Activated CD4-positive, alpha-beta T cell treated with anti-CD3 and anti-CD28 coated beads for 36 hours (primary cell): ENCODE results near the gene IQGAP2. TPM values are rescaled to one million over a fixed set of nuclear protein-coding genes. Genes with fewer than 3 reads are reported as not detected.
"Not testable (repeated sequence)": the region's sequence is repeated elsewhere in the genome, so short reads cannot be mapped to it uniquely, and the experiment has no call there.

ENCODE experiments used
- ATAC-seq: fragments of 200-7000 bp; cut with Tn5 transposase; one replicate; pipeline ENCODE4 v1.10.0; 2021; ENCODE audit warnings: mild to moderate bottlenecking, moderate library complexity
- CTCF ChIA-PET: fragments of 350-600 bp; sonication (Branson Sonifier 250); formaldehyde crosslinking; loops from one replicate; lab custom pipeline; 2021; ENCODE audit warnings: antibody characterized with exemption; lab: Charles Lee
- POLR2A ChIA-PET: fragments of 350-600 bp; sonication (Branson Sonifier 250); formaldehyde crosslinking; loops from one replicate; lab custom pipeline; 2021; ENCODE audit warnings: antibody characterized with exemption, inconsistent platforms; lab: Charles Lee
- DNase-seq: peaks from one replicate; pipeline ENCODE4 v3.0.0-alpha.2; 2020
- H3K27ac Mint-ChIP-seq: one replicate; pipeline ENCODE4 v1.8.0; 2021; ENCODE audit warnings: mixed read lengths
- H3K27me3 Mint-ChIP-seq: one replicate; pipeline ENCODE4 v1.8.0; 2021; ENCODE audit warnings: mixed read lengths
- H3K36me3 Mint-ChIP-seq: one replicate; pipeline ENCODE4 v1.8.0; 2021; ENCODE audit warnings: low read depth, mixed read lengths
- H3K4me1 Mint-ChIP-seq: one replicate; pipeline ENCODE4 v1.8.0; 2021; ENCODE audit warnings: mixed read lengths
- H3K4me3 Mint-ChIP-seq: one replicate; pipeline ENCODE4 v1.8.0; 2021; ENCODE audit warnings: mild to moderate bottlenecking, moderate library complexity, mixed read lengths
- H3K9me3 Mint-ChIP-seq: one replicate; pipeline ENCODE4 v1.8.0; 2021; ENCODE audit warnings: low read depth, mixed read lengths
- intact Hi-C, 2 experiments: fragments of 100-400 bp; cut with DNase I in 1 of 2; cut with micrococcal nuclease in 1 of 2; formaldehyde crosslinking; loops; one replicate each; pipeline versions ENCODE4 v1.14.2 to v1.15.1; 2022 to 2024; cut with DNase I, micrococcal nuclease
- total RNA-seq, 2 experiments: library from RNA; stranded (reverse); gene quantifications; one replicate each; pipeline ENCODE4 v1.2.3, GENCODE V29; 2021

The IQGAP2 gene
- total RNA-seq, 2 experiments from 2014 or later = 62.7 to 82.7 TPM

GRCh38 chr5:76672242-76672641 lies 269.2 kb downstream of the IQGAP2 start:
- DNase-seq = no peak
- Mint-ChIP-seq H3K4me3 (no peak overlapping the region), H3K9me3 (no peaks in the 10 kb centered on the region), H3K36me3 (peaks cover 50% of the 10 kb centered on the region), H3K27ac (no peak overlapping the region), H3K4me1 (no peaks in the 10 kb centered on the region), H3K27me3 (no peaks in the 10 kb centered on the region)
- POLR2A ChIA-PET = no interaction called here
- ATAC-seq = no peak
- CTCF ChIA-PET = no interaction called here
- intact Hi-C loops = no loop called here

- no peak overlapping the region for H3K4me3 Mint-ChIP-seq
- intact Hi-C loops = no loop called here
- ATAC-seq (no peak), DNase-seq (no peak)
- ChIA-PET CTCF (interaction anchor here (0.8 to 2.0 kb wide), 3 partner anchors 11 to 101 kb away, joined by 3 to 8 read pairs (median 6); no protein-coding TSS in a partner anchor), POLR2A (no interaction called here)
- no peak overlapping the region for H3K27ac Mint-ChIP-seq
- peaks cover 54% of the 10 kb centered on the region for H3K36me3 Mint-ChIP-seq
- H3K4me1 Mint-ChIP-seq = no peaks in the 10 kb centered on the region
- no peaks in the 10 kb centered on the region for H3K9me3 Mint-ChIP-seq
- H3K27me3 Mint-ChIP-seq = no peaks in the 10 kb centered on the region
Observed at GRCh38 chr5:76673125-76673524, 270.0 kb downstream of the IQGAP2 start.

DNA sequence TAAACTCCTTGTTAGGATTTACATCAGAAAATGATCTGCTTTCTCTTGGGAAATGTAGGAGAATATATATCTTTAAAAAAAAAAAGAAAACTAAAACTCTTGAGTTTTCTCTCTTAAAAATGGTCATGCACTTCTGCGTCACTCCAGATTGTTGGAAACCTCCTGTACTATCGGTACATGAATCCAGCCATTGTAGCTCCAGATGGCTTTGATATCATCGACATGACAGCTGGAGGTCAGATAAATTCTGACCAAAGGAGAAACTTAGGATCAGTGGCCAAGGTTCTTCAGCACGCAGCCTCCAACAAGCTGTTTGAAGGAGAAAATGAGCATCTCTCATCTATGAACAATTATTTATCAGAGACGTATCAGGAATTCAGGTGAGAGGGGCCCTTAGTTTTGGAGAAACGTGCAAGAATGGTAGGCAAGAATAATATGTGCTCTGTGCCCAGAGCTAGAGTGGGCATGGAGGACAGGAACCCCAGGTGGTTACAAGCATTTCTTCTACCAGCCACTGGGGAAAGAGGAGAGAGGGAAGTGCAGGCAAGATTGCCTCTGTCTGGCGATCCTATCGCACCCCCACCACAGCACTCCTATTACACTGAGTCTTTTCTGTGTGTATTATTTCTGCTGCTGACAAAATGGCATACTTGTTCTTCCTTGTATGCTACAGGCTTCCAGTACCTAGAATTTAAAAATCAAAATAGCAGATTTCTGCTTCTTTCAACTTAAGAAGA lies 271.4 kb downstream of the IQGAP2 start:
- peaks cover 59% of the 10 kb centered on the region for H3K36me3 Mint-ChIP-seq
- POLR2A ChIA-PET = interaction anchor here (0.6 kb wide), 1 partner anchor 190 kb away, joined by 3 read pairs; no protein-coding TSS in a partner anchor
- H3K4me1 Mint-ChIP-seq = no peaks in the 10 kb centered on the region
- ATAC-seq = no peak
- no peaks in the 10 kb centered on the region for H3K27me3 Mint-ChIP-seq
- CTCF ChIA-PET = interaction anchor here (1.3 to 2.0 kb wide), 2 partner anchors 16 to 100 kb away, joined by 6 to 8 read pairs; no protein-coding TSS in a partner anchor
- no peak for DNase-seq
- no peak overlapping the region for H3K4me3 Mint-ChIP-seq
- H3K27ac Mint-ChIP-seq = no peak overlapping the region
- H3K9me3 Mint-ChIP-seq = no peaks in the 10 kb centered on the region
- intact Hi-C loops = no loop called here

GRCh38 chr5:76675364-76675763 lies 272.3 kb downstream of the IQGAP2 start:
- ATAC-seq (no peak), DNase-seq (no peak)
- ChIA-PET CTCF (no interaction called here), POLR2A (no interaction called here)
- intact Hi-C loops = no loop called here
- no peaks in the 10 kb centered on the region for H3K9me3 Mint-ChIP-seq
- H3K27me3 Mint-ChIP-seq = no peaks in the 10 kb centered on the region
- peaks cover 56% of the 10 kb centered on the region for H3K36me3 Mint-ChIP-seq
- no peak overlapping the region for H3K4me3 Mint-ChIP-seq
- H3K4me1 Mint-ChIP-seq = no peaks in the 10 kb centered on the region
- no peak overlapping the region for H3K27ac Mint-ChIP-seq

DNA sequence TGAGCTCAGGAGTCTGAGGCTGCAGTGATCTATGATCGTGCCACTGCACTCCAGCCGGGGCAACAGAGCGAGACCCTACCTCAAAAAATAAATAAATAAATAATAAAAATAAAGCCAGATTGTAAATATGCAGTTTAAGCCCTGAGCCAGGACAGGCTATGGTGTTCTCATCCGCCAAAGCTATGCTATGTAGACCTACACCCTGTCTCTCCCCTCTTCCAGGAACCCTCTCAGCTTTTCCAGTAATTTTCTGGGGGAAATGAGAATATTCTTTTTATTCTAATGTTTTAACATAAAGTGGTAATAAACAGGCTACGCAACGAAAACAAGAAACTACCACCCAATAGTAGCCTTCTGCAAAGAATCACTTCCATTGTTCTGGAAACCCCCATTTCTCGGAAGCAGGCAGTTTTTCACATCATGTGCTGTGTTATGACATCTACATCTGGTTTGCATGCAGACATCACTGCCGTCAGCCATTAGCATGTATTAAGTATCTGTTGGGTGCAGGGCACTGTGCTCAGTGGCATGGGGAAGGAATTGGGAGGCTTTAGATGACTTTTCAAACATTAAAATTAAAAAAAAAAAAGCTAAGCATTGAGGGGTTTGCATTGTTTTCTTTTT lies 274.9 kb downstream of the IQGAP2 start:
- ChIA-PET CTCF (no interaction called here), POLR2A (no interaction called here)
- no peak for DNase-seq
- Mint-ChIP-seq H3K27me3 (no peaks in the 10 kb centered on the region), H3K36me3 (peaks cover 46% of the 10 kb centered on the region), H3K4me1 (peaks cover 2% of the 10 kb centered on the region), H3K4me3 (no peak overlapping the region), H3K27ac (no peak overlapping the region), H3K9me3 (no peaks in the 10 kb centered on the region)
- intact Hi-C loops = no loop called here
- ATAC-seq = no peak

GRCh38 chr5:76679231-76679630 lies 276.1 kb downstream of the IQGAP2 start:
- CTCF ChIA-PET = interaction anchor here (0.6 to 0.8 kb wide), 3 partner anchors 8 to 229 kb away, joined by 3 to 4 read pairs (median 3); no protein-coding TSS in a partner anchor
- intact Hi-C loops = no loop called here
- no peak overlapping the region for H3K4me3 Mint-ChIP-seq

DNA sequence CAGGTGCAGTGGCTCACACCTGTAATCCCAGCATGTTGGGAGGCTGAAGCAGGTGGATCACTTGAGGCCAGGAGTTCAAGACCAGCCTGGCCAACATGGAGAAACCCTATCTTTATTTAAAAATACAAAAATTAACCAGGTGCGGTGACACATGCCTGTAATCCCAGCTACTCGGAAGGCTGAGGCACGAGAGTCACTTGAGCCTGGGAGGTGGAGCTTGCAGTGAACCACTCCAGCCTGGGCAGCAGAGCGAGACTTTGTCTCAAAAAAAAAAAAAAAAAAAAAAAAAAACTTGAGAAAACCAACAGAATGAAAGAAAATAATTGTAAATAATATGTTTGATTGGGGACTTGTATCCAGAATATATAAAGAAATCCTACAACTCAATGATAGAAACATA lies 277.7 kb downstream of the IQGAP2 start:
- CTCF ChIA-PET, POLR2A ChIA-PET: not testable (repeated sequence)

More at GRCh38 chr5:76679231-76679630, 276.1 kb downstream of the IQGAP2 start:
- ATAC-seq (no peak), DNase-seq (no peak)
- H3K27me3 Mint-ChIP-seq = no peaks in the 10 kb centered on the region
- H3K4me1 Mint-ChIP-seq = peaks cover 2% of the 10 kb centered on the region
- POLR2A ChIA-PET = no interaction called here
- no peak overlapping the region for H3K27ac Mint-ChIP-seq
- H3K36me3 Mint-ChIP-seq = peaks cover 49% of the 10 kb centered on the region
- no peaks in the 10 kb centered on the region for H3K9me3 Mint-ChIP-seq

GRCh38 chr5:76681287-76681686 lies 278.2 kb downstream of the IQGAP2 start:
- DNase-seq (no peak), ATAC-seq (no peak)
- H3K27me3 Mint-ChIP-seq = no peaks in the 10 kb centered on the region
- H3K4me1 Mint-ChIP-seq = peaks cover 2% of the 10 kb centered on the region
- no peak overlapping the region for H3K4me3 Mint-ChIP-seq
- no peaks in the 10 kb centered on the region for H3K9me3 Mint-ChIP-seq
- peaks cover 47% of the 10 kb centered on the region for H3K36me3 Mint-ChIP-seq
- ChIA-PET POLR2A (no interaction called here), CTCF (interaction anchor here (1.5 kb wide), 1 partner anchor 93 kb away, joined by 5 read pairs; no protein-coding TSS in a partner anchor)
- intact Hi-C loops = no loop called here
- no peak overlapping the region for H3K27ac Mint-ChIP-seq

More for the DNA sequence above, 277.7 kb downstream of the IQGAP2 start:
- DNase-seq, H3K4me3 Mint-ChIP-seq, H3K27ac Mint-ChIP-seq, H3K9me3 Mint-ChIP-seq, H3K27me3 Mint-ChIP-seq, intact Hi-C loops, H3K4me1 Mint-ChIP-seq, ATAC-seq: not testable (repeated sequence)
- H3K36me3 Mint-ChIP-seq = peaks cover 50% of the 10 kb centered on the region

GRCh38 chr5:76682387-76682786 lies 279.3 kb downstream of the IQGAP2 start:
- no peak for DNase-seq
- ChIA-PET CTCF (interaction anchor here (0.7 to 1.5 kb wide), 3 partner anchors 20 to 92 kb away, joined by 3 to 5 read pairs (median 4); no protein-coding TSS in a partner anchor), POLR2A (no interaction called here)
- H3K27ac Mint-ChIP-seq = no peak overlapping the region
- no peak for ATAC-seq
- H3K27me3 Mint-ChIP-seq = no peaks in the 10 kb centered on the region
- peaks cover 2% of the 10 kb centered on the region for H3K4me1 Mint-ChIP-seq
- peaks cover 43% of the 10 kb centered on the region for H3K36me3 Mint-ChIP-seq
- intact Hi-C loops = no loop called here
- no peak overlapping the region for H3K4me3 Mint-ChIP-seq
- no peaks in the 10 kb centered on the region for H3K9me3 Mint-ChIP-seq

GRCh38 chr5:76683816-76684731 lies 281.0 kb downstream of the IQGAP2 start:
- Mint-ChIP-seq H3K4me3 (no peak overlapping the region), H3K4me1 (peaks cover 2% of the 10 kb centered on the region), H3K36me3 (peaks cover 37% of the 10 kb centered on the region), H3K27ac (no peak overlapping the region), H3K27me3 (no peaks in the 10 kb centered on the region), H3K9me3 (no peaks in the 10 kb centered on the region)
- ATAC-seq = no peak
- ChIA-PET CTCF (interaction anchor here (0.6 to 1.3 kb wide), 4 partner anchors 11 to 123 kb away, joined by 3 to 4 read pairs (median 4); no protein-coding TSS in a partner anchor), POLR2A (no interaction called here)
- no peak for DNase-seq
- intact Hi-C loops = no loop called here
